HCT116 (cell line): ENCODE results near the gene PDE4D. TPM values are rescaled to one million over a fixed set of nuclear protein-coding genes. Genes with fewer than 3 reads are reported as not detected.

Experiments used
- ATAC-seq: fragments of 200-7000 bp; cut with Tn5 transposase; 2 replicates; pipeline ENCODE4 v1.9.1; 2020; ENCODE audit warnings: mild to moderate bottlenecking, moderate library complexity
- BruUV-seq: library from RNA; stranded (reverse); fragments of 400-500 nt; replicated peaks from 2 replicates; lab custom pipeline; 2021; lab: Mats Ljungman, UMichigan
- CTCF ChIA-PET: fragments of 300-600 bp; sonication (Branson Sonifier 250); formaldehyde crosslinking; loops from one replicate; lab custom pipeline; 2021; ENCODE audit warnings: antibody characterized with exemption; lab: Charles Lee
- POLR2A ChIA-PET: fragments of 300-600, 350-600 bp; sonication (Branson Sonifier 250); formaldehyde crosslinking; loops from one replicate; lab custom pipeline; 2021; ENCODE audit warnings: antibody characterized with exemption; lab: Charles Lee
- RAD21 ChIA-PET, 2 experiments: fragments of 300-600 bp; sonication (Branson Sonifier 250); formaldehyde crosslinking; loops; one replicate each; lab custom pipeline; 2023; ENCODE audit warnings: low total read pairs in 2 of 2; ENCODE audit not compliant: uncharacterized antibody in 2 of 2, unreplicated experiment in 2 of 2, low non-redundant PET in 1 of 2; lab: Charles Lee
- DNase-seq: peaks from one replicate; pipeline ENCODE4 v3.0.0-alpha.2; 2010; ENCODE audit warnings: low read depth, low spot score
- H2AFZ ChIP-seq: fragments of 200-600 bp; shearing (Covaris generic), sonication (generic); 2 replicates; pipeline ENCODE4 v1.6.1; 2017; ENCODE audit warnings: low read depth, mixed run types, mixed read lengths, antibody characterized with exemption, low read length; ENCODE audit not compliant: poor library complexity, severe bottlenecking
- H3K27ac ChIP-seq: 2 replicates; pipeline ENCODE4 v1.5.1; 2012; ENCODE audit warnings: low read depth, low read length
- H3K27me3 ChIP-seq: fragments of 200-600 bp; sonication (generic); 2 replicates; pipeline ENCODE4 v1.6.1; 2016; ENCODE audit warnings: mixed run types, low read length, mixed read lengths; ENCODE audit not compliant: insufficient read depth
- H3K36me3 ChIP-seq, 2 experiments: fragments of 200-500 bp in 1 of 2; fragments of 200-600 bp in 1 of 2; sonication (Bioruptor generic) in 1 of 2; sonication (generic) in 1 of 2; 2 replicates each; pipeline versions ENCODE4 v1.5.1 to v1.6.1; 2014 to 2016; ENCODE audit warnings: low read length in 2 of 2, inconsistent platforms in 1 of 2, mixed read lengths in 1 of 2, mixed run types in 1 of 2; ENCODE audit not compliant: insufficient read depth in 2 of 2, control insufficient read depth in 1 of 2
- H3K4me1 ChIP-seq, 2 experiments: fragments of 200-600 bp in 1 of 2; sonication (generic) in 1 of 2; 2 replicates each; pipeline versions ENCODE4 v1.5.1 to v1.6.1; 2012 to 2017; ENCODE audit warnings: low read length in 2 of 2, inconsistent platforms in 1 of 2, mild to moderate bottlenecking in 1 of 2, mixed read lengths in 1 of 2, mixed run types in 1 of 2, moderate library complexity in 1 of 2; ENCODE audit not compliant: insufficient read depth in 2 of 2, control insufficient read depth in 1 of 2
- H3K4me2 ChIP-seq: fragments of 200-600 bp; sonication (generic); 2 replicates; pipeline ENCODE4 v1.6.1; 2017; ENCODE audit warnings: mixed run types, low read length, mixed read lengths
- H3K4me3 ChIP-seq, 2 experiments: fragments of 200-600 bp in 1 of 2; sonication (generic) in 1 of 2; replicated peaks in 1 of 2; 2 replicates each; pipeline ENCODE4 v1.5.1; 2011 to 2016; ENCODE audit warnings: low read length in 2 of 2, control low read depth in 1 of 2, low read depth in 1 of 2, mild to moderate bottlenecking in 1 of 2, mixed read lengths in 1 of 2, mixed run types in 1 of 2
- H3K79me2 ChIP-seq: fragments of 200-600 bp; sonication (generic); 2 replicates; pipeline ENCODE4 v1.6.1; 2017; ENCODE audit warnings: mild to moderate bottlenecking, mixed run types, low read length, moderate library complexity, mixed read lengths; ENCODE audit not compliant: insufficient read depth
- H3K9ac ChIP-seq: fragments of 200-600 bp; sonication (generic); 2 replicates; pipeline ENCODE4 v1.6.1; 2016; ENCODE audit warnings: low read length, mixed read lengths
- H3K9me2 ChIP-seq: fragments of 200-600 bp; sonication (generic), shearing (Covaris generic); 2 replicates; pipeline ENCODE4 v1.6.1; 2017; ENCODE audit warnings: mixed run types, mild to moderate bottlenecking, moderate library complexity; ENCODE audit not compliant: insufficient read depth
- H3K9me3 ChIP-seq, 2 experiments: fragments of 200-500 bp in 1 of 2; fragments of 200-600 bp in 1 of 2; sonication (Bioruptor generic) in 1 of 2; sonication (generic) in 1 of 2; 2 replicates each; pipeline ENCODE4 v1.6.1; 2014 to 2017; ENCODE audit warnings: low read length in 2 of 2, mixed read lengths in 2 of 2, inconsistent platforms in 1 of 2, low read depth in 1 of 2, mild to moderate bottlenecking in 1 of 2, mixed run types in 1 of 2, moderate library complexity in 1 of 2; ENCODE audit not compliant: control insufficient read depth in 1 of 2, insufficient read depth in 1 of 2
- H4K20me1 ChIP-seq: fragments of 200-600 bp; sonication (generic), shearing (Covaris generic); 2 replicates; pipeline ENCODE4 v1.6.1; 2017; ENCODE audit warnings: mixed run types, mild to moderate bottlenecking, moderate library complexity; ENCODE audit not compliant: insufficient read depth
- CBX3 ChIP-seq: IDR thresholded peaks from 2 replicates; pipeline ENCODE4 v1.6.1; 2012; ENCODE audit warnings: low read depth
- CEBPB ChIP-seq: IDR thresholded peaks from 2 replicates; pipeline ENCODE4 v1.6.1; 2012; ENCODE audit warnings: low read depth
- CTCF ChIP-seq, 3 experiments: fragments of 200-600 bp in 1 of 3; sonication (generic) in 1 of 3; IDR thresholded peaks in 2 of 3; conservative IDR thresholded peaks in 1 of 3; 2 replicates each; pipeline ENCODE4 v1.5.1; 2012 to 2017; ENCODE audit warnings: low read depth in 2 of 3, low read length in 2 of 3, antibody characterized with exemption in 1 of 3, borderline replicate concordance in 1 of 3, control low read depth in 1 of 3, mild to moderate bottlenecking in 1 of 3, mixed read lengths in 1 of 3, mixed run types in 1 of 3, moderate library complexity in 1 of 3; ENCODE audit not compliant: insufficient read depth in 1 of 3
- EGR1 ChIP-seq: IDR thresholded peaks from 2 replicates; pipeline ENCODE4 v1.6.1; 2012; ENCODE audit warnings: low read depth
- EZH2 ChIP-seq: fragments of 200-600 bp; sonication (generic); IDR thresholded peaks from 2 replicates; pipeline ENCODE4 v1.6.1; 2017; ENCODE audit warnings: antibody characterized with exemption, mixed run types
- EZH2phosphoT487 ChIP-seq: fragments of 200-600 bp; IDR thresholded peaks from 2 replicates; pipeline ENCODE4 v1.6.1; 2018; ENCODE audit warnings: antibody characterized with exemption, borderline replicate concordance
- FOSL1 ChIP-seq: IDR thresholded peaks from 2 replicates; pipeline ENCODE4 v1.6.1; 2012; ENCODE audit warnings: low read depth
- JUND ChIP-seq: IDR thresholded peaks from 2 replicates; pipeline ENCODE4 v1.6.1; 2012
- POLR2A ChIP-seq: IDR thresholded peaks from 2 replicates; pipeline ENCODE4 v1.7.0; 2011; ENCODE audit warnings: borderline replicate concordance; ENCODE audit not compliant: insufficient read depth, insufficient read length; ENCODE audit errors: extremely low read depth
- SIN3A ChIP-seq: IDR thresholded peaks from 2 replicates; pipeline ENCODE4 v1.6.1; 2012; ENCODE audit warnings: low read depth
- SP1 ChIP-seq: IDR thresholded peaks from 2 replicates; pipeline ENCODE4 v1.6.1; 2012; ENCODE audit warnings: low read depth
- SRF ChIP-seq: IDR thresholded peaks from 2 replicates; pipeline ENCODE4 v1.6.1; 2012; ENCODE audit warnings: low read depth
- TCF7L2 ChIP-seq: IDR thresholded peaks from 2 replicates; pipeline ENCODE4 v1.7.0; 2011; ENCODE audit warnings: borderline replicate concordance, inconsistent platforms; ENCODE audit not compliant: insufficient read depth, insufficient read length; ENCODE audit errors: extremely low read depth
- YY1 ChIP-seq: IDR thresholded peaks from 2 replicates; pipeline ENCODE4 v1.6.1; 2011; ENCODE audit warnings: low read length, low read depth, moderate library complexity, mild to moderate bottlenecking; ENCODE audit not compliant: insufficient replicate concordance; ENCODE audit errors: extremely low read depth
- ZNF274 ChIP-seq: fragments of 200-500 bp; sonication (Bioruptor generic); IDR thresholded peaks from 2 replicates; pipeline ENCODE4 v1.6.1; 2014; ENCODE audit warnings: mild to moderate bottlenecking, low read depth, low read length, inconsistent platforms
- intact Hi-C: fragments of 100-400 bp; cut with micrococcal nuclease; formaldehyde crosslinking; loops from 2 replicates; pipeline ENCODE4 v1.10.0; 2022
- total RNA-seq: library from RNA; stranded (reverse); gene quantifications from one replicate; pipeline ENCODE4 v1.2.1, GENCODE V29; 2021; ENCODE audit not compliant: unreplicated experiment
- TF ChIP-seq, protein P1 (sequence below): IDR thresholded peaks from 2 replicates; pipeline ENCODE4 v1.6.1; 2012; ENCODE audit warnings: low read depth
- TF ChIP-seq, protein P2 (sequence below): IDR thresholded peaks from 2 replicates; pipeline ENCODE4 v1.6.1; 2012

Gene PDE4D
- total RNA-seq, 1 experiment from 2014 or later = 1.1 TPM

- Histone ChIP-seq H3K36me3 (no peaks in the 10 kb centered on the region), H3K4me2 (no peak overlapping the region)
- TF ChIP-seq, protein P1, sequence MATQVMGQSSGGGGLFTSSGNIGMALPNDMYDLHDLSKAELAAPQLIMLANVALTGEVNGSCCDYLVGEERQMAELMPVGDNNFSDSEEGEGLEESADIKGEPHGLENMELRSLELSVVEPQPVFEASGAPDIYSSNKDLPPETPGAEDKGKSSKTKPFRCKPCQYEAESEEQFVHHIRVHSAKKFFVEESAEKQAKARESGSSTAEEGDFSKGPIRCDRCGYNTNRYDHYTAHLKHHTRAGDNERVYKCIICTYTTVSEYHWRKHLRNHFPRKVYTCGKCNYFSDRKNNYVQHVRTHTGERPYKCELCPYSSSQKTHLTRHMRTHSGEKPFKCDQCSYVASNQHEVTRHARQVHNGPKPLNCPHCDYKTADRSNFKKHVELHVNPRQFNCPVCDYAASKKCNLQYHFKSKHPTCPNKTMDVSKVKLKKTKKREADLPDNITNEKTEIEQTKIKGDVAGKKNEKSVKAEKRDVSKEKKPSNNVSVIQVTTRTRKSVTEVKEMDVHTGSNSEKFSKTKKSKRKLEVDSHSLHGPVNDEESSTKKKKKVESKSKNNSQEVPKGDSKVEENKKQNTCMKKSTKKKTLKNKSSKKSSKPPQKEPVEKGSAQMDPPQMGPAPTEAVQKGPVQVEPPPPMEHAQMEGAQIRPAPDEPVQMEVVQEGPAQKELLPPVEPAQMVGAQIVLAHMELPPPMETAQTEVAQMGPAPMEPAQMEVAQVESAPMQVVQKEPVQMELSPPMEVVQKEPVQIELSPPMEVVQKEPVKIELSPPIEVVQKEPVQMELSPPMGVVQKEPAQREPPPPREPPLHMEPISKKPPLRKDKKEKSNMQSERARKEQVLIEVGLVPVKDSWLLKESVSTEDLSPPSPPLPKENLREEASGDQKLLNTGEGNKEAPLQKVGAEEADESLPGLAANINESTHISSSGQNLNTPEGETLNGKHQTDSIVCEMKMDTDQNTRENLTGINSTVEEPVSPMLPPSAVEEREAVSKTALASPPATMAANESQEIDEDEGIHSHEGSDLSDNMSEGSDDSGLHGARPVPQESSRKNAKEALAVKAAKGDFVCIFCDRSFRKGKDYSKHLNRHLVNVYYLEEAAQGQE = no peak
- TF ChIP-seq YY1 (no peak), CBX3 (no peak), TCF7L2 (no peak), SP1 (no peak), POLR2A (no peak), CTCF (IDR thresholded peaks at IDR 0.05 in 2 of 3, conservative IDR thresholded peaks at IDR 0.05 in 1 of 3; ENCODE audit: borderline replicate concordance in 1 of 3, insufficient read depth in 1 of 3, low read depth in 2 of 3, low read length in 2 of 3) (no peak), SIN3A (no peak), ZNF274 (no peak), EZH2 (no peak), EGR1 (no peak), SRF (no peak), FOSL1 (no peak), EZH2phosphoT487 (no peak), CEBPB (no peak), JUND (no peak)
- TF ChIP-seq, protein P2, sequence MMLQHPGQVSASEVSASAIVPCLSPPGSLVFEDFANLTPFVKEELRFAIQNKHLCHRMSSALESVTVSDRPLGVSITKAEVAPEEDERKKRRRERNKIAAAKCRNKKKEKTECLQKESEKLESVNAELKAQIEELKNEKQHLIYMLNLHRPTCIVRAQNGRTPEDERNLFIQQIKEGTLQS = no peak
- TF ChIP-seq, all 23 proteins: peak for 0
- H2AFZ ChIP-seq = no peak overlapping the region
- H3K4me3 ChIP-seq = no peak overlapping the region
- no peaks in the 10 kb centered on the region for H3K27me3 ChIP-seq
- H3K4me1 ChIP-seq = no peaks in the 10 kb centered on the region
- ChIA-PET RAD21 (no interaction called here), CTCF (no interaction called here), POLR2A (no interaction called here)
- no peak overlapping the region for H3K27ac ChIP-seq
- no peaks in the 10 kb centered on the region for H4K20me1 ChIP-seq
- no TSS peak for BruUV-seq
- H3K9ac ChIP-seq = no peak overlapping the region
- no peaks in the 10 kb centered on the region for H3K79me2 ChIP-seq
- H3K9me3 ChIP-seq = no peaks in the 10 kb centered on the region
- DNase-seq (no peak), ATAC-seq (no peak)
- intact Hi-C loops = no loop called here
- H3K9me2 ChIP-seq = no peaks in the 10 kb centered on the region
Observed at GRCh38 chr5:59856358-59856757, 37.2 kb downstream of the PDE4D start.
